ENCODE measurements around the gene MYO18B. TPM values are rescaled to one million over a fixed set of nuclear protein-coding genes. Genes with fewer than 3 reads are reported as not detected.

MYO18B gene
- total RNA-seq, 1 experiment from 2014 or later = 0.07 TPM

- H3K27me3 Mint-ChIP-seq (ENCODE audit: insufficient read depth, unreplicated experiment) = peaks cover 3% of the 10 kb centered on the region
- no peaks in the 10 kb centered on the region for H3K4me1 ChIP-seq
- DNase-seq = no peak
- POLR2A ChIA-PET = no interaction called here
- intact Hi-C loops (cut with micrococcal nuclease; ENCODE audit: unreplicated experiment) = no loop called here
- H3K4me1 Mint-ChIP-seq (ENCODE audit: low read depth, unreplicated experiment) = no peaks in the 10 kb centered on the region
- no peak overlapping the region for H3K4me3 ChIP-seq (ENCODE audit: low read depth, low read length)
- no peaks in the 10 kb centered on the region for H3K9me3 ChIP-seq
- no peak for TF ChIP-seq CTCF (IDR thresholded peaks at IDR 0.05; ENCODE audit: insufficient read depth in 1 of 2, low read depth in 1 of 2, low read length in 1 of 2, severe bottlenecking in 1 of 2, unreplicated experiment in 1 of 2)
- no TSS peak for BruUV-seq (replicated peaks)
- H3K27me3 ChIP-seq (replicated peaks; ENCODE audit: control insufficient read depth, insufficient read depth, low read length) = no peaks in the 10 kb centered on the region
- H3K36me3 Mint-ChIP-seq (ENCODE audit: insufficient read depth, unreplicated experiment) = no peaks in the 10 kb centered on the region
- H3K27ac Mint-ChIP-seq (ENCODE audit: unreplicated experiment) = no peak overlapping the region
- H3K36me3 ChIP-seq (ENCODE audit: control insufficient read depth, insufficient read depth, low read length) = no peaks in the 10 kb centered on the region
- H3K4me3 Mint-ChIP-seq (ENCODE audit: unreplicated experiment) = no peak overlapping the region
- CTCF ChIA-PET = no interaction called here
- no peaks in the 10 kb centered on the region for H3K9me3 Mint-ChIP-seq (ENCODE audit: unreplicated experiment)
Observed at GRCh38 chr22:25841775-25842174, 99.8 kb downstream of the MYO18B start.

GRCh38 chr22:25843660-25844405 is 101.8 kb downstream of the MYO18B start:
- H3K27me3 Mint-ChIP-seq (ENCODE audit: insufficient read depth, unreplicated experiment) = peaks cover 3% of the 10 kb centered on the region
- CTCF ChIA-PET = no interaction called here
- DNase-seq = no peak
- Histone ChIP-seq H3K36me3 (ENCODE audit: control insufficient read depth, insufficient read depth, low read length) (no peaks in the 10 kb centered on the region), H3K4me1 (no peaks in the 10 kb centered on the region), H3K27me3 (replicated peaks; ENCODE audit: control insufficient read depth, insufficient read depth, low read length) (no peaks in the 10 kb centered on the region), H3K9me3 (no peaks in the 10 kb centered on the region), H3K4me3 (ENCODE audit: low read depth, low read length) (no peak overlapping the region)
- intact Hi-C loops (cut with micrococcal nuclease; ENCODE audit: unreplicated experiment) = no loop called here
- no peak overlapping the region for H3K4me3 Mint-ChIP-seq (ENCODE audit: unreplicated experiment)
- H3K4me1 Mint-ChIP-seq (ENCODE audit: low read depth, unreplicated experiment) = no peaks in the 10 kb centered on the region
- no peaks in the 10 kb centered on the region for H3K9me3 Mint-ChIP-seq (ENCODE audit: unreplicated experiment)
- POLR2A ChIA-PET = no interaction called here
- no TSS peak for BruUV-seq (replicated peaks)
- H3K27ac Mint-ChIP-seq (ENCODE audit: unreplicated experiment) = no peak overlapping the region
- no peaks in the 10 kb centered on the region for H3K36me3 Mint-ChIP-seq (ENCODE audit: insufficient read depth, unreplicated experiment)
- TF ChIP-seq CTCF (IDR thresholded peaks at IDR 0.05; ENCODE audit: insufficient read depth in 1 of 2, low read depth in 1 of 2, low read length in 1 of 2, severe bottlenecking in 1 of 2, unreplicated experiment in 1 of 2) = no peak

- Mint-ChIP-seq H3K9me3 (ENCODE audit: unreplicated experiment) (no peaks in the 10 kb centered on the region), H3K4me3 (ENCODE audit: unreplicated experiment) (no peak overlapping the region), H3K27me3 (ENCODE audit: insufficient read depth, unreplicated experiment) (peaks cover 5% of the 10 kb centered on the region), H3K27ac (ENCODE audit: unreplicated experiment) (no peak overlapping the region), H3K36me3 (ENCODE audit: insufficient read depth, unreplicated experiment) (no peaks in the 10 kb centered on the region), H3K4me1 (ENCODE audit: low read depth, unreplicated experiment) (no peaks in the 10 kb centered on the region)
- no peaks in the 10 kb centered on the region for H3K9me3 ChIP-seq
- H3K4me3 ChIP-seq (ENCODE audit: low read depth, low read length) = no peak overlapping the region
- no peaks in the 10 kb centered on the region for H3K36me3 ChIP-seq (ENCODE audit: control insufficient read depth, insufficient read depth, low read length)
- no TSS peak for BruUV-seq (replicated peaks)
- intact Hi-C loops (cut with micrococcal nuclease; ENCODE audit: unreplicated experiment) = no loop called here
- no peaks in the 10 kb centered on the region for H3K27me3 ChIP-seq (replicated peaks; ENCODE audit: control insufficient read depth, insufficient read depth, low read length)
- ChIA-PET POLR2A (no interaction called here), CTCF (no interaction called here)
- H3K4me1 ChIP-seq = no peaks in the 10 kb centered on the region
- DNase-seq = no peak
- TF ChIP-seq CTCF (IDR thresholded peaks at IDR 0.05; ENCODE audit: insufficient read depth in 1 of 2, low read depth in 1 of 2, low read length in 1 of 2, severe bottlenecking in 1 of 2, unreplicated experiment in 1 of 2) = no peak
Observed at GRCh38 chr22:25844601-25845000, 102.6 kb downstream of the MYO18B start.
